Cardiac muscle cell (in vitro differentiated cells and primary cell): ENCODE measurements around the gene RELB. TPM values are rescaled to one million over a fixed set of nuclear protein-coding genes. Genes with fewer than 3 reads are reported as not detected.
A peak's percentile ranks its signal among the peaks of the same experiment; 100 is the strongest.

ENCODE experiments used
- DNase-seq, 2 donors: peaks; one replicate each; pipeline versions ENCODE4 v3.0.0 to v3.0.0-alpha.2; 2010 to 2017; ENCODE audit warnings: low read depth in 1 of 2, low spot score in 1 of 2
- H3K27ac ChIP-seq: fragments of 200-600 bp; sonication (generic); 2 replicates; pipeline ENCODE4 v1.5.1; 2016
- H3K27me3 ChIP-seq: fragments of 200-600 bp; sonication (generic); 2 replicates; pipeline ENCODE4 v1.6.0; 2016; ENCODE audit warnings: control low read depth
- H3K36me3 ChIP-seq: fragments of 200-600 bp; sonication (generic); 2 replicates; pipeline ENCODE4 v1.5.1; 2016; ENCODE audit warnings: control low read depth
- H3K4me1 ChIP-seq: fragments of 200-600 bp; sonication (generic); 2 replicates; pipeline ENCODE4 v1.8.1; 2017; ENCODE audit warnings: low read depth, mild to moderate bottlenecking, mixed run types
- H3K4me3 ChIP-seq: fragments of 200-600 bp; sonication (generic); 2 replicates; pipeline ENCODE4 v1.5.1; 2016; ENCODE audit warnings: mild to moderate bottlenecking
- H3K9me3 ChIP-seq: fragments of 200-600 bp; sonication (generic); 2 replicates; pipeline ENCODE4 v1.5.1; 2017; ENCODE audit warnings: low read depth, mild to moderate bottlenecking, control low read depth
- CTCF ChIP-seq: IDR thresholded peaks from 2 replicates; pipeline ENCODE4 v1.5.1; 2012; ENCODE audit warnings: low read depth, mild to moderate bottlenecking, low read length
- polyA plus RNA-seq: library from polyadenylated mRNA; unstranded; fragments of >200 nt; fragmentation: Nextera tagmentation; extraction: Ambion mirVana; gene quantifications from 2 replicates; pipeline ENCODE4 v1.2.1, GENCODE V29; 2016
- total RNA-seq: library from RNA; depleted of rRNA; stranded (reverse); fragments of >200 nt; gene quantifications from 2 replicates; pipeline ENCODE4 v1.2.3, GENCODE V29; 2016

The RELB gene
- total and polyA plus RNA-seq, 2 experiments from 2014 or later, result 1.3 to 3.1 TPM

GRCh38 chr19:45037393-45038169 lies 36.3 kb downstream of the RELB start:
- Histone ChIP-seq H3K4me3 (no peak overlapping the region), H3K4me1 (peaks cover 6% of the 10 kb centered on the region), H3K27me3 (no peaks in the 10 kb centered on the region), H3K27ac (no peak overlapping the region), H3K9me3 (no peaks in the 10 kb centered on the region), H3K36me3 (peaks cover 8% of the 10 kb centered on the region)
- no peak for TF ChIP-seq CTCF
- no peak for DNase-seq

GRCh38 chr19:45038931-45039893 lies 37.9 kb downstream of the RELB start, which contains the start of gene CLASRP:
Gene CLASRP (plus strand): TSS chr19:45039045. CDS start chr19:45040213, 1,168 bp downstream.
- peak within 1 kb of the TSS; percentile 93 for H3K27ac ChIP-seq
- H3K4me1 ChIP-seq, result peaks cover 6% of the 10 kb centered on the region
- peak; percentile 94 to 95 for DNase-seq
- H3K27me3 ChIP-seq, result no peaks in the 10 kb centered on the region
- H3K36me3 ChIP-seq, result peaks cover 16% of the 10 kb centered on the region
- peak; percentile 2 for TF ChIP-seq CTCF
- no peaks in the 10 kb centered on the region for H3K9me3 ChIP-seq
- H3K4me3 ChIP-seq, result peak within 1 kb of the TSS; percentile 95

DNA sequence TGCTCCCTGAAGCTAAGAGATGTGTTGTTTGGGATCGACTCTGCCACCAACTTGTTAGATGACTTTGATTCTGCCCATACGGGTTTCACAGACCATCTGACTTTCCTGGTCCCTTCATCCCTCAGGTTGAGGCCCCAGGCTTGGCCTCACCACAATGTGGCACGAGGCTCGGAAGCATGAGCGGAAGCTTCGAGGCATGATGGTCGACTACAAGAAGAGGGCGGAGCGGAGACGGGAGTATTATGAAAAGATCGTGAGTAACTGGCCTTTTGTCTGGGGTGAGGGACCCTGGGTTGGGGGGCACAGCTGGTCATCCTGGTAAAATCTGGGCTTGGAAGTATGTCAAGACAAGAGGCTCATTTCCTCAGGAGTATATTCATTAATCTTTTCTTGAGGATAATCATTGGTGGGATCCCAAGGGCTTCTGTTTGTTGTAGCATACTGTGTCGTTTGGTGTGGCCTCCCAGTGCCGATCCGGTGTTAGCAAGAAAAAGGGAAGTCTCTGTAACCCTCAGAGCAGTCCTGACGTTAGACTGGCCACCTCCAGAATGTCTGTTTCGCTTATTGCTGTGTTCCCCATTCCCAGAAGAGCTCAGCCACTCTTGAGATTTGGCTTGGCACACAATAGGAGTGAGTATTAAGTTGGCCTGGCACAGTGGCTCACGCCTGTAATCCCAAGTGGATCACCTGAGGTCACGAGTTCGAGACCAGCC lies 39.0 kb downstream of the RELB start:
- no peak for DNase-seq
- Histone ChIP-seq H3K4me1 (peaks cover 6% of the 10 kb centered on the region), H3K4me3 (no peak overlapping the region), H3K9me3 (no peaks in the 10 kb centered on the region), H3K36me3 (peaks cover 26% of the 10 kb centered on the region), H3K27me3 (no peaks in the 10 kb centered on the region), H3K27ac (no peak overlapping the region)
- TF ChIP-seq CTCF, result no peak

GRCh38 chr19:45041125-45041524 lies 39.9 kb downstream of the RELB start:
- no peak overlapping the region for H3K27ac ChIP-seq
- no peaks in the 10 kb centered on the region for H3K9me3 ChIP-seq
- no peak overlapping the region for H3K4me3 ChIP-seq
- DNase-seq, result no peak
- H3K36me3 ChIP-seq, result peaks cover 29% of the 10 kb centered on the region
- TF ChIP-seq CTCF, result no peak
- no peaks in the 10 kb centered on the region for H3K27me3 ChIP-seq
- H3K4me1 ChIP-seq, result peaks cover 6% of the 10 kb centered on the region

DNA sequence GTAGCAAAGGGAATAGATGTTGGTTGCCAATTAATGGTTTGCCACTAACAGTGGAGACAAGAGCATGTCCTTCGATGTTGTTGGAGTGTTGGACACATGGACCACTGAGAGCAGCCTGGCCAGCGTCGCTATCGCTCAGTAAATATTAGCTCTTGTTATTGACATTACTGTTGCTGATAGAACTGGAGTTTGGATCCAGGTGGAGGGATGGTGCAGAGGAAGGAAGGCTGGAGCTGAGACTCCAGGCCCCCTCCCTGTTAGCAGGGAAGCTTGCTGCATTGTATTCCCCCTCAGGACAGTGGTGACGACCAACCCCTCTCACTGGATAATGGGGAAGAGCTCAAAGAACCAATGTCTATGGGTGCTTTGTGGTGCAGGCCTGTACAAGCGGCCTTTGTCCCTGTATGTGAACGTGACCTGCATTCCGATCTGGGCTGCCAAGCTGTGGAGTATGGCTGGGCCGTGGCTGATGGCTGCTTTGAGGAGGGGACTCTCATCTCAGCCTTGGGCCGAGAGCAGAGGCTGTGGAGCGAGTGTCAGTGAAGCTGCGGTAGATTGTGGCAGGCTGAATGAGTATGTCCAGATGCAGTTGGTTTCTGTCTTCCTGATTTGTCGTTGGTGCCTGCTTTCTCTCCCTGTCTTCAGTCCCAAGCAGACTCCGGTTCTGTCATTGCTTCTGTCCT lies 44.5 kb downstream of the RELB start:
- Histone ChIP-seq H3K27me3 (no peaks in the 10 kb centered on the region), H3K4me1 (no peaks in the 10 kb centered on the region), H3K27ac (peak overlapping the region; percentile 62), H3K36me3 (peaks cover 22% of the 10 kb centered on the region), H3K4me3 (no peak overlapping the region), H3K9me3 (no peaks in the 10 kb centered on the region)
- peak in 1 of 2 donors; percentile 2 for DNase-seq
- no peak for TF ChIP-seq CTCF
